ENCODE measurements around the gene DES. TPM values are rescaled to one million over a fixed set of nuclear protein-coding genes. Genes with fewer than 3 reads are reported as not detected.

DES gene
- total RNA-seq, 1 experiment from 2014 or later = not detected

DNA sequence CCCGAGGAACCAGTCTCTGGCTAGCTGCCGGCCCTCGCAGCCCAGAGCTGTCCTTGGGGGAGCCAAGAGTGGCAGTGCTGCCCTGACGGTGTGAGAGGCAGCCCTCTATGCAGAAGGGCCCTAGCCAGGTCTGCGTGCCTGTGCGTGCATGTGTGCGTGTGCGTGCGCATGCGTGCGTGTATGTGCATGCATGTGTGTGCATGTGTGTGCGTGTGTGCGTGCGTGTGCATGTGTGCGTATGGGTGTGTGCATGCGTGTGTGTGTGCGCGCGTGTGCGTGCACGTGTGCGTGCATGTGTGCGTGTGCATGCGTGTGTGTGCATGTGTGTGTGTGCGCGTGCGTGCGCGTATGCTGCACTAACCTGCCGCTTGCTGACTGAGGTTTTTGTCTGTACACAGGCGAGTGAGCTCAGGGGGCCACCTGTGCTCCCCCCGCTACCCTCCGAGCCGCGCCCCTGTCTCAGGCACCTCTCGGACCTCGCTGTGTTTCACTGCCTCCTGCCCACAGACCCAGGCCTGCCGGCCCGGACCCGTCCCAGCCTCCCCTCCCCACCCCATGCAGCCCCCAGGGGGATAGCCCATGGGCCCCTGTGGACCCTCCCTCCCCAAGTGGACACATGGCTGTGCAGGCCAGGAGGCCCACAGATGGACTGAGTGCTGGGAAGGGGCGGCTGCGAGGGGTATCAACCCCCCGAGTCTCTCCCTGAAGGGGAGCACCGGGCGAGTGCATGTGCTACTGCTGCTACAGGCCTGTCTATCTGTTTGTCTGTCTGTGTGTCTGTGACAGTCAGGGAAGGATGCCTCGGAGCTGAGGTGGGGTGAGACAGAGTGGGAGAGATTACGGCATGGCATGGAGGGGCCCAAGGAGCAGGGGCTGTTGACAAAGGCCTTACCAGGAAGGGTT is 47.7 kb downstream of the DES start:
- Histone ChIP-seq H4K20me1 (ENCODE audit: insufficient read depth, low read depth, low read length) (no peaks in the 10 kb centered on the region), H3K4me3 (ENCODE audit: low read length) (no peak overlapping the region), H3K27ac (ENCODE audit: low read length) (no peak overlapping the region), H3K36me3 (ENCODE audit: insufficient read depth, low read length) (no peaks in the 10 kb centered on the region), H3K79me2 (ENCODE audit: low read length) (no peaks in the 10 kb centered on the region), H3K9me3 (ENCODE audit: low read length) (no peaks in the 10 kb centered on the region), H3K27me3 (ENCODE audit: low read length) (no peaks in the 10 kb centered on the region), H2AFZ (ENCODE audit: low read length) (no peak overlapping the region), H3K4me2 (ENCODE audit: low read depth, low read length, poor library complexity, severe bottlenecking) (no peak overlapping the region), H3K9ac (ENCODE audit: low read length) (no peak overlapping the region), H3K9me2 (replicated peaks; ENCODE audit: insufficient read depth, low read length) (no peaks in the 10 kb centered on the region), H3K4me1 (ENCODE audit: low read length) (no peaks in the 10 kb centered on the region)
- DNase-seq = no peak

DNA sequence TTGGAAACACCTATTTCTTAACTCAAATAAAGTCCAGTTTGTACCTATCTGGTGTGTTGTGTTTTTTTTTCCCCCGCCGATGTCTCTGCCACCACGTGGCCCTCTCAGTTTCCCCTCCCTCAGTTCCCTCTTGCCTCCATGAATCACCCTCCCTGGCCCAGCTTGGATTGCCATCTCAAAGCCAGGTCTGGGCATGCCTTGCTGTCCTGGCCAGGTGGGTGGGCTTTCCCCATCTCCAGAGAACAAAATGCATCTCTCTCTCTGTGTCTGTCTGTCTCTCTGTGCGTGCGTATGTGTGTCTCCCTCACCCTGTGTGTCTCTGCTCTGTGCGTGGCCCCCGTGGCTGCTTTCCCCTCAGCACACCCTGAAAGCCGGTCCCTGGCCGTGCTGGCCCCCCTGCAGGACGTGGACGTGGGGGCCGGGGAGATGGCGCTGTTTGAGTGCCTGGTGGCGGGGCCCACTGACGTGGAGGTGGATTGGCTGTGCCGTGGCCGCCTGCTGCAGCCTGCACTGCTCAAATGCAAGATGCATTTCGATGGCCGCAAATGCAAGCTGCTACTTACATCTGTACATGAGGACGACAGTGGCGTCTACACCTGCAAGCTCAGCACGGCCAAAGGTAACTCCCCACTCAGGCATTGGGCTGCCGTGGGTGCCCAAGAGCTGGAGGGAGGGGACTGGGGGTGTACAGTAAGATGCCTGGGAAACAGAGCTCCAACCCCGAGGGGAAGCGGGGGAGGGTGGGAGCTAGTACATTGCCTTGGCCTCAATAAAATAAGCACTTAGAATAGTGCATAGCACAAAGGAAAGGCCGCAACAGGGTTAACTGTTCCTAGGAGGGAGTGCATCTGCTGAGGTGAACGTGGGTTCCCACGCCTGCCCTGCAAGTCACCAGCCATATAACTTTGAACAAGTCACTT is 48.9 kb downstream of the DES start:
- H3K9me2 ChIP-seq (replicated peaks; ENCODE audit: insufficient read depth, low read length) = no peaks in the 10 kb centered on the region
- no peaks in the 10 kb centered on the region for H3K27me3 ChIP-seq (ENCODE audit: low read length)
- no peaks in the 10 kb centered on the region for H3K79me2 ChIP-seq (ENCODE audit: low read length)
- H2AFZ ChIP-seq (ENCODE audit: low read length) = no peak overlapping the region
- H3K4me1 ChIP-seq (ENCODE audit: low read length) = no peaks in the 10 kb centered on the region
- H3K27ac ChIP-seq (ENCODE audit: low read length) = no peak overlapping the region
- no peaks in the 10 kb centered on the region for H3K9me3 ChIP-seq (ENCODE audit: low read length)
- H4K20me1 ChIP-seq (ENCODE audit: insufficient read depth, low read depth, low read length) = no peaks in the 10 kb centered on the region
- H3K9ac ChIP-seq (ENCODE audit: low read length) = no peak overlapping the region
- H3K36me3 ChIP-seq (ENCODE audit: insufficient read depth, low read length) = no peaks in the 10 kb centered on the region
- H3K4me3 ChIP-seq (ENCODE audit: low read length) = no peak overlapping the region
- H3K4me2 ChIP-seq (ENCODE audit: low read depth, low read length, poor library complexity, severe bottlenecking) = no peak overlapping the region
- DNase-seq = no peak

DNA sequence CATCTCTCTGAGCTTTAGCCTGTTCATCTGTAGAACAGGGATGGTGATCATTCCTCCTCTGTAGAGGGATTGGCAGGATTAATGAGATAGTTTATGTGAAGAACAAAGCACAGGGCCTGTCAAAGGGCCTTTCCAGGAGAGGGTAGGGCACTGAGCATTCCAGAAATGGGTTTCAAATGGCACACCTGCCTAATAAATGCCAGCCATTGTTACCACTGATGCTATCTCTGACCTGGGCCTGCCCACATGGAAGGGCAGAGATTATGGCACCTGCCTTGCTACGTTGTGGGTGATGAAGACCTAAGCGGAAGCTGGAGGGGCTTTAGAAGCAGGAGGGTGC is 49.5 kb downstream of the DES start:
- H4K20me1 ChIP-seq (ENCODE audit: insufficient read depth, low read depth, low read length) = no peaks in the 10 kb centered on the region
- no peak overlapping the region for H3K4me3 ChIP-seq (ENCODE audit: low read length)
- no peaks in the 10 kb centered on the region for H3K27me3 ChIP-seq (ENCODE audit: low read length)
- no peak for DNase-seq
- no peak overlapping the region for H3K27ac ChIP-seq (ENCODE audit: low read length)
- H3K79me2 ChIP-seq (ENCODE audit: low read length) = no peaks in the 10 kb centered on the region
- no peak overlapping the region for H2AFZ ChIP-seq (ENCODE audit: low read length)
- H3K9ac ChIP-seq (ENCODE audit: low read length) = no peak overlapping the region
- H3K4me1 ChIP-seq (ENCODE audit: low read length) = no peaks in the 10 kb centered on the region
- H3K36me3 ChIP-seq (ENCODE audit: insufficient read depth, low read length) = no peaks in the 10 kb centered on the region
- H3K4me2 ChIP-seq (ENCODE audit: low read depth, low read length, poor library complexity, severe bottlenecking) = no peak overlapping the region
- H3K9me3 ChIP-seq (ENCODE audit: low read length) = no peaks in the 10 kb centered on the region
- H3K9me2 ChIP-seq (replicated peaks; ENCODE audit: insufficient read depth, low read length) = no peaks in the 10 kb centered on the region

DNA sequence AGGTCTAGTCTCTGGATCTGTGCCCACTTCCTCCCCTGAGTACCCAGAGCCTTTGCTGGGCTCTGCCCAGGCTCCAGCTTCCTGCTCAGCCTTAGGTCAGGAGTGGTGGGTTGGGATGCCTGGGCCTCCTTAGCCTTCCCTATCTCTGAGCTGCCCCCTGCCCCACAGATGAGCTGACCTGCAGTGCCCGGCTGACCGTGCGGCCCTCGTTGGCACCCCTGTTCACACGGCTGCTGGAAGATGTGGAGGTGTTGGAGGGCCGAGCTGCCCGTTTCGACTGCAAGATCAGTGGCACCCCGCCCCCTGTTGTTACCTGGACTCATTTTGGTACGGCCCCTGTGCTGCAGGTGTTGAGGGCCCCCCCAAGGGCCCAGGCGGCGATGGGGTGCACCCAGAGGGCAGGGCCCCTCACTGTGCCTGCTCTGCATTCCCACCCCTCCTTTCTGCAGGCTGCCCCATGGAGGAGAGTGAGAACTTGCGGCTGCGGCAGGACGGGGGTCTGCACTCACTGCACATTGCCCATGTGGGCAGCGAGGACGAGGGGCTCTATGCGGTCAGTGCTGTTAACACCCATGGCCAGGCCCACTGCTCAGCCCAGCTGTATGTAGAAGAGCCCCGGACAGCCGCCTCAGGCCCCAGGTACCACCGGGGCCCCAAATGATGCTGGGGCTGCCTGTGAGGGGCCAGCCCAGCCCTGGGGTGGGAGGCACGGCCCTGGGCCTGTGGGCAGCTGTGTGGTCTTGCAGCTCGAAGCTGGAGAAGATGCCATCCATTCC is 50.4 kb downstream of the DES start:
- Histone ChIP-seq H3K4me3 (ENCODE audit: low read length) (no peak overlapping the region), H3K79me2 (ENCODE audit: low read length) (no peaks in the 10 kb centered on the region), H4K20me1 (ENCODE audit: insufficient read depth, low read depth, low read length) (no peaks in the 10 kb centered on the region), H3K9ac (ENCODE audit: low read length) (no peak overlapping the region), H3K9me2 (replicated peaks; ENCODE audit: insufficient read depth, low read length) (no peaks in the 10 kb centered on the region), H2AFZ (ENCODE audit: low read length) (no peak overlapping the region), H3K36me3 (ENCODE audit: insufficient read depth, low read length) (no peaks in the 10 kb centered on the region), H3K27ac (ENCODE audit: low read length) (no peak overlapping the region), H3K4me2 (ENCODE audit: low read depth, low read length, poor library complexity, severe bottlenecking) (no peak overlapping the region), H3K27me3 (ENCODE audit: low read length) (no peaks in the 10 kb centered on the region), H3K9me3 (ENCODE audit: low read length) (no peaks in the 10 kb centered on the region), H3K4me1 (ENCODE audit: low read length) (no peaks in the 10 kb centered on the region)
- DNase-seq = no peak

DNA sequence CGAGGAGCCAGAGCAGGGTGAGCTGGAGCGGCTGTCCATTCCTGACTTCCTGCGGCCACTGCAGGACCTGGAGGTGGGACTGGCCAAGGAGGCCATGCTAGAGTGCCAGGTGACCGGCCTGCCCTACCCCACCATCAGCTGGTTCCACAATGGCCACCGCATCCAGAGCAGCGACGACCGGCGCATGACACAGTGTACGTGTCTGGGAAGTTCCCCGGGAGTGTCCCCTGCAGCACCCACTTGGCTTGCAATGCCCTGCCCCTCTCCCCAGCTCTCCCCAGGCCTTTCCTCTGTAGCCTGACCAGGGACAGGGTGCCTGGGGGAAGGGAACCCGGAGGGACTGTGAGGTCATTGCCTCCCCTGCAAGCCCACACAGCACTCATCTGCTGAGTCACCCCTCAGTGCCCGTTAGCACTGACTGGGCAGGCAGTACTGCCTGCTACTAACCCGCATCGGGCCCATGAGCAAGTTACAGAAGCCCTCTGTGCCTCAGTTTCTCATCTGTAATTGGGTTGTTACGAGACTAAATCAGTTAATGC is 51.1 kb downstream of the DES start:
- Histone ChIP-seq H3K9ac (ENCODE audit: low read length) (no peak overlapping the region), H2AFZ (ENCODE audit: low read length) (no peak overlapping the region), H3K27me3 (ENCODE audit: low read length) (no peaks in the 10 kb centered on the region), H3K27ac (ENCODE audit: low read length) (no peak overlapping the region), H3K4me1 (ENCODE audit: low read length) (no peaks in the 10 kb centered on the region), H3K4me3 (ENCODE audit: low read length) (no peak overlapping the region), H3K4me2 (ENCODE audit: low read depth, low read length, poor library complexity, severe bottlenecking) (no peak overlapping the region), H3K36me3 (ENCODE audit: insufficient read depth, low read length) (no peaks in the 10 kb centered on the region), H3K9me3 (ENCODE audit: low read length) (no peaks in the 10 kb centered on the region), H3K79me2 (ENCODE audit: low read length) (no peaks in the 10 kb centered on the region), H3K9me2 (replicated peaks; ENCODE audit: insufficient read depth, low read length) (no peaks in the 10 kb centered on the region), H4K20me1 (ENCODE audit: insufficient read depth, low read depth, low read length) (no peaks in the 10 kb centered on the region)
- no peak for DNase-seq

DNA sequence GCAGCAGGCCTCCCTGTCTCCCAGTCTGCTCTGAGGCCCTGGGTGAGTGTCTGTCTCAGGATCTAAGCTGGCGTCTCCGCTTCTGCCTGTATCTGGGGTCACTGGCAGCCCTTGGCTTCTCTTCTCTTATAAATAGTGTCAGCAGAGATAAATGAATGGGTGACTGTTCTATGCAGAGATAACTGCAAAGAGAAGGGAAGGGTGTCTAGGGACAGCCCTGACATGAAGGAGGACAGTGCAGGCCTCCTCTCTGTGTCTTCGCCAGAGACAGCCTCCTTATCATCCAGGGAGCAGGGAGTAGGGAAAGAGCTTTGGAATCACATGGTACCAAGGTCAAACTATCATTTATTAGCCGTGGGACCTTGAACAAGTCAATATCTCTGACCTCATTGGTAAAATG is 52.3 kb downstream of the DES start:
- Histone ChIP-seq H3K9ac (ENCODE audit: low read length) (no peak overlapping the region), H3K4me1 (ENCODE audit: low read length) (no peaks in the 10 kb centered on the region)

DNA sequence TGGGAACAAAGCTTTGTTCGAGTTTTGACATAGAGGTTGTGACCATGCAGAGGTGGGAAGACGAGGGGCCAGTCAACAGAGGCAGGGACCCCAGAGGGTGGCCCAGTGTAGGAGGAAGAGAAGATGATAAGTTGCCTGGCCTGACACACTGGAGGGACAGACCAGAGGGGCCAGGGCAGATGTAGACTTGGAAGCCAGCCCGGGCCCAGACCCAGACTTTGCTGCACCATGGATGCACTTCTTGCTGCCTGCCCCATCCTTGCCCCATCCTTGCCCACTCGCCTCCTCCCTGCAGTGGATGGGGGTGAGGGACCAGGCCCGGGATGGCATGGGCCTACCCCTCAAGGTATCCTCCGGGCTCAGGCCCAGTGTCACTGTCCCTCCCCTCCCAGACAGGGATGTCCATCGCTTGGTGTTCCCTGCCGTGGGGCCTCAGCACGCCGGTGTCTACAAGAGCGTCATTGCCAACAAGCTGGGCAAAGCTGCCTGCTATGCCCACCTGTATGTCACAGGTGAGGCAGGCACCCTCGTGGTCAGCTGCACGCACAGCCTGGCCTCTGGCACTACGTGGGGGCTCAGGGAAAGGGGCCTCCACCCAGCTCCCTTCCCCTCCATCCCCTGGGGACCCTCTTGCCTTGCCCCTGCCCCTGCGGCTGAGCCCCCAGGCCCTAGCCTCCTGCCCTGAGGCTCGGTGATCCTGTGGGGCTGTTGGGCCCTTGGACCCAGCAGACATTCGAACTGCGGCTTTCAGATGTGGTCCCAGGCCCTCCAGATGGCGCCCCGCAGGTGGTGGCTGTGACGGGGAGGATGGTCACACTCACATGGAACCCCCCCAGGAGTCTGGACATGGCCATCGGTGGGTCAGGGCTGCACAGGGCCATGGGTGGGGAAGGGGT is 53.5 kb downstream of the DES start:
- DNase-seq = no peak
- H4K20me1 ChIP-seq (ENCODE audit: insufficient read depth, low read depth, low read length) = no peaks in the 10 kb centered on the region
- H3K27me3 ChIP-seq (ENCODE audit: low read length) = no peaks in the 10 kb centered on the region
- H3K27ac ChIP-seq (ENCODE audit: low read length) = no peak overlapping the region
- H3K36me3 ChIP-seq (ENCODE audit: insufficient read depth, low read length) = no peaks in the 10 kb centered on the region
- H2AFZ ChIP-seq (ENCODE audit: low read length) = no peak overlapping the region
- no peak overlapping the region for H3K9ac ChIP-seq (ENCODE audit: low read length)
- no peaks in the 10 kb centered on the region for H3K79me2 ChIP-seq (ENCODE audit: low read length)
- no peaks in the 10 kb centered on the region for H3K4me1 ChIP-seq (ENCODE audit: low read length)
- H3K4me3 ChIP-seq (ENCODE audit: low read length) = no peak overlapping the region
- H3K9me3 ChIP-seq (ENCODE audit: low read length) = no peaks in the 10 kb centered on the region
- H3K9me2 ChIP-seq (replicated peaks; ENCODE audit: insufficient read depth, low read length) = no peaks in the 10 kb centered on the region
- H3K4me2 ChIP-seq (ENCODE audit: low read depth, low read length, poor library complexity, severe bottlenecking) = no peak overlapping the region

More for the DNA sequence above, 52.3 kb downstream of the DES start:
- Histone ChIP-seq H3K9me2 (replicated peaks; ENCODE audit: insufficient read depth, low read length) (no peaks in the 10 kb centered on the region), H3K9me3 (ENCODE audit: low read length) (no peaks in the 10 kb centered on the region), H2AFZ (ENCODE audit: low read length) (no peak overlapping the region), H3K4me2 (ENCODE audit: low read depth, low read length, poor library complexity, severe bottlenecking) (no peak overlapping the region), H3K4me3 (ENCODE audit: low read length) (no peak overlapping the region), H4K20me1 (ENCODE audit: insufficient read depth, low read depth, low read length) (no peaks in the 10 kb centered on the region), H3K36me3 (ENCODE audit: insufficient read depth, low read length) (no peaks in the 10 kb centered on the region), H3K27me3 (ENCODE audit: low read length) (no peaks in the 10 kb centered on the region), H3K79me2 (ENCODE audit: low read length) (no peaks in the 10 kb centered on the region), H3K27ac (ENCODE audit: low read length) (no peak overlapping the region)
- no peak for DNase-seq

Data from Karpas-422 (cell line).